22Rv1 (cell line): ENCODE data around the gene LINGO3.

Experiments
- ZFX ChIP-seq: fragments of 450-650 bp; IDR thresholded peaks from 2 replicates; pipeline ENCODE4 v1.6.1; 2017; ENCODE audit warnings: antibody characterized with exemption, borderline replicate concordance
- TF ChIP-seq, protein P1 (sequence below): fragments of 450-650 bp; IDR thresholded peaks from 2 replicates; pipeline ENCODE4 v1.5.1; 2017; ENCODE audit warnings: mild to moderate bottlenecking

DNA sequence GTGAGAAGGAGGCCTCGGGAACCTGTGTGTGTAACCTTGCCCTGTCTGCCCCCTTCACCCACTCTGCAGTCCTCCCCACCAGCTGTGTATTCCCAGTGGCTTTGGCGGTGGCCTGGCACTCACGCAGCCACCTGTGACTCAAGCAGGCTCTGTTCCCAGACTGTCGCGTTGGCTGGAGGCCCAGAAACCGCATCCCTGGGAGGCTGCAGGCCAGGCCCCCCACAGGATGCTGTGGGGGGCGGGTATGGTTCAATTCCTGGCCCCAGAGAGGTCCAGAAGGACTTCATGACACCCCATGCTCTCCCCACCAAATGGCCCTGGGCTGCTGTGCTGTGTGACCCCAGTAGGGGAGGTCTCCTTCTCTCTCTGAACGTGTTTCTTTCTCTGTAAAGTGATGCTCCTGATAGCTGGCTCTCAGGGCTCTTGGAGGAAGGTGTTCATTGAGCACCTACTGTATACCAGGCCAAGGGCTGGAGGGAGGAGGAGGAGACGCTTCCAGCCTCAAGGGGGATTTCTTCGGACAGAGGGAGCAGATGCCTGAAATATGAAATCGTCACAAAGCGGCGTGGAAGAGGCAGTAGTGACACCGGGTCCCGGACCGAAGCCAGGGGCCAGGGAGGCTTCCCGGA is 1.9 kb upstream of the LINGO3 start:
- TF ChIP-seq, protein P1, sequence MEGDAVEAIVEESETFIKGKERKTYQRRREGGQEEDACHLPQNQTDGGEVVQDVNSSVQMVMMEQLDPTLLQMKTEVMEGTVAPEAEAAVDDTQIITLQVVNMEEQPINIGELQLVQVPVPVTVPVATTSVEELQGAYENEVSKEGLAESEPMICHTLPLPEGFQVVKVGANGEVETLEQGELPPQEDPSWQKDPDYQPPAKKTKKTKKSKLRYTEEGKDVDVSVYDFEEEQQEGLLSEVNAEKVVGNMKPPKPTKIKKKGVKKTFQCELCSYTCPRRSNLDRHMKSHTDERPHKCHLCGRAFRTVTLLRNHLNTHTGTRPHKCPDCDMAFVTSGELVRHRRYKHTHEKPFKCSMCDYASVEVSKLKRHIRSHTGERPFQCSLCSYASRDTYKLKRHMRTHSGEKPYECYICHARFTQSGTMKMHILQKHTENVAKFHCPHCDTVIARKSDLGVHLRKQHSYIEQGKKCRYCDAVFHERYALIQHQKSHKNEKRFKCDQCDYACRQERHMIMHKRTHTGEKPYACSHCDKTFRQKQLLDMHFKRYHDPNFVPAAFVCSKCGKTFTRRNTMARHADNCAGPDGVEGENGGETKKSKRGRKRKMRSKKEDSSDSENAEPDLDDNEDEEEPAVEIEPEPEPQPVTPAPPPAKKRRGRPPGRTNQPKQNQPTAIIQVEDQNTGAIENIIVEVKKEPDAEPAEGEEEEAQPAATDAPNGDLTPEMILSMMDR, result no peak
- TF ChIP-seq ZFX, result no peak
